Calu3 (cell line): ENCODE results near the gene GRAMD1B. TPM values are rescaled to one million over a fixed set of nuclear protein-coding genes. Genes with fewer than 3 reads are reported as not detected.

ENCODE experiments used
- BruUV-seq: library from RNA; stranded (reverse); fragments of 400-500 nt; replicated peaks from 2 replicates; lab custom pipeline; 2021; lab: Mats Ljungman, UMichigan
- CTCF ChIA-PET: fragments of 300-600 bp; sonication (Branson Sonifier 250); formaldehyde crosslinking; loops from one replicate; lab custom pipeline; 2022; ENCODE audit warnings: antibody characterized with exemption; lab: Charles Lee
- DNase-seq: peaks from one replicate; pipeline ENCODE4 v3.0.0; 2022
- H3K27ac Mint-ChIP-seq: one replicate; pipeline ENCODE4 v1.8.0; 2022; ENCODE audit warnings: mixed read lengths; ENCODE audit not compliant: unreplicated experiment
- H3K27me3 Mint-ChIP-seq: one replicate; pipeline ENCODE4 v1.8.0; 2022; ENCODE audit warnings: mixed read lengths; ENCODE audit not compliant: unreplicated experiment
- H3K36me3 Mint-ChIP-seq: one replicate; pipeline ENCODE4 v1.8.0; 2022; ENCODE audit warnings: mild to moderate bottlenecking, moderate library complexity, mixed read lengths; ENCODE audit not compliant: insufficient read depth, unreplicated experiment
- H3K4me1 Mint-ChIP-seq: one replicate; pipeline ENCODE4 v1.8.0; 2022; ENCODE audit warnings: mild to moderate bottlenecking, low read depth, mixed read lengths; ENCODE audit not compliant: unreplicated experiment
- H3K4me3 Mint-ChIP-seq: one replicate; pipeline ENCODE4 v1.8.0; 2022; ENCODE audit warnings: mild to moderate bottlenecking, low read depth, moderate library complexity, mixed read lengths; ENCODE audit not compliant: unreplicated experiment
- H3K9me3 Mint-ChIP-seq: one replicate; pipeline ENCODE4 v1.8.0; 2022; ENCODE audit warnings: low read depth, mixed read lengths; ENCODE audit not compliant: unreplicated experiment
- intact Hi-C: fragments of 100-400 bp; cut with micrococcal nuclease; formaldehyde crosslinking; loops from one replicate; pipeline ENCODE4 v1.10.0; 2022; ENCODE audit not compliant: unreplicated experiment
- total RNA-seq: library from RNA; stranded (reverse); gene quantifications from 2 replicates; pipeline ENCODE4 v1.2.3, GENCODE V29; 2022
- TF ChIP-seq, protein P1 (sequence below): fragments of 200-600 bp; IDR thresholded peaks from one replicate; pipeline ENCODE4 v1.8.0; 2022; ENCODE audit warnings: antibody characterized with exemption; ENCODE audit not compliant: unreplicated experiment

Gene GRAMD1B
- total RNA-seq, 1 experiment from 2014 or later: 5.9 TPM

DNA sequence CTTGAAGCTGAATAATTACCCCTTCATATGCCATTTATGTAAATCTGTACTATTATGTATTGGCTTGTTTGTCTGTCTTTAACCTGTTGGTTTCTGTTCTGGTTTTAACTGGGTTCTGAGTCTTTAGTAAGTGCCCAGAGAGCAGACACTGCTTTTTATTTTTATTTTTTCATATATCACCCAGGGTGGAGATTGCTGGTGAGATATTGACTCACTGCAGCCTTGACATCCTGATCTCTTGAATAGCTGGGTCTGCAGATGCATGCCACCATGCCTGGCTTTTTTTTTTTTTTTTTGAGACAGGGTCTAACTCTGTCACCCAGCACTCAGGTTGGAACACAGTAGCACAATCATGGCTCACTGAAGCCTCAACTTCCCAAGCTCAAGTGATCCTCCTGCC, 19.4 kb downstream of the GRAMD1B start:
- no TSS peak for BruUV-seq
- CTCF ChIA-PET: no interaction called here
- H3K9me3 Mint-ChIP-seq: no peaks in the 10 kb centered on the region
- H3K27ac Mint-ChIP-seq: no peak overlapping the region
- H3K27me3 Mint-ChIP-seq: peaks cover 49% of the 10 kb centered on the region
- H3K4me1 Mint-ChIP-seq: no peaks in the 10 kb centered on the region
- no peaks in the 10 kb centered on the region for H3K36me3 Mint-ChIP-seq
- H3K4me3 Mint-ChIP-seq: no peak overlapping the region
- TF ChIP-seq, protein P1, sequence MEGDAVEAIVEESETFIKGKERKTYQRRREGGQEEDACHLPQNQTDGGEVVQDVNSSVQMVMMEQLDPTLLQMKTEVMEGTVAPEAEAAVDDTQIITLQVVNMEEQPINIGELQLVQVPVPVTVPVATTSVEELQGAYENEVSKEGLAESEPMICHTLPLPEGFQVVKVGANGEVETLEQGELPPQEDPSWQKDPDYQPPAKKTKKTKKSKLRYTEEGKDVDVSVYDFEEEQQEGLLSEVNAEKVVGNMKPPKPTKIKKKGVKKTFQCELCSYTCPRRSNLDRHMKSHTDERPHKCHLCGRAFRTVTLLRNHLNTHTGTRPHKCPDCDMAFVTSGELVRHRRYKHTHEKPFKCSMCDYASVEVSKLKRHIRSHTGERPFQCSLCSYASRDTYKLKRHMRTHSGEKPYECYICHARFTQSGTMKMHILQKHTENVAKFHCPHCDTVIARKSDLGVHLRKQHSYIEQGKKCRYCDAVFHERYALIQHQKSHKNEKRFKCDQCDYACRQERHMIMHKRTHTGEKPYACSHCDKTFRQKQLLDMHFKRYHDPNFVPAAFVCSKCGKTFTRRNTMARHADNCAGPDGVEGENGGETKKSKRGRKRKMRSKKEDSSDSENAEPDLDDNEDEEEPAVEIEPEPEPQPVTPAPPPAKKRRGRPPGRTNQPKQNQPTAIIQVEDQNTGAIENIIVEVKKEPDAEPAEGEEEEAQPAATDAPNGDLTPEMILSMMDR: no peak
- intact Hi-C loops: no loop called here
- DNase-seq: no peak

DNA sequence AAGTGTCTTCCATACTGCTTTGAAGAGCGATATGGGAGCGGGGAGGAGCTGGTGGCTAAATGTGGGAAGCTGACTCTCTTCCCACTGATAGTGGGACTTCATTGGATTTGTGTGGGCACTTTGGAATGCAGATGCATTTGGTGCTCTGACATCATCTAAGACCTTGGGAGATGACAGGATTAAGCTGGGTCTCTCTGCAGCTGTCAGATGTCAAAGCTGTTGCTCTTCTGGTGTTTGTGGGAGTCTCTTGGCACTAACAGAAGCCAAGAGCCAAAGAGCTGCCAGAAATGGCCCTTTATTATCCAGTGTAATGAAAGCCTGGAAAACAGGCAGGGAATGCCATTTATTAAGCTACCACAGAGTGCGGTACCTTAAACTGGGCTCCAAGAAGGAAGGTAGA, 20.6 kb downstream of the GRAMD1B start:
- TF ChIP-seq, protein P1: no peak
- H3K9me3 Mint-ChIP-seq: no peaks in the 10 kb centered on the region
- no peak overlapping the region for H3K27ac Mint-ChIP-seq
- no peaks in the 10 kb centered on the region for H3K36me3 Mint-ChIP-seq
- H3K27me3 Mint-ChIP-seq: peaks cover 42% of the 10 kb centered on the region
- H3K4me3 Mint-ChIP-seq: no peak overlapping the region
- no peak for DNase-seq
- intact Hi-C loops: no loop called here
- BruUV-seq: no TSS peak
- no peaks in the 10 kb centered on the region for H3K4me1 Mint-ChIP-seq
- CTCF ChIA-PET: no interaction called here

DNA sequence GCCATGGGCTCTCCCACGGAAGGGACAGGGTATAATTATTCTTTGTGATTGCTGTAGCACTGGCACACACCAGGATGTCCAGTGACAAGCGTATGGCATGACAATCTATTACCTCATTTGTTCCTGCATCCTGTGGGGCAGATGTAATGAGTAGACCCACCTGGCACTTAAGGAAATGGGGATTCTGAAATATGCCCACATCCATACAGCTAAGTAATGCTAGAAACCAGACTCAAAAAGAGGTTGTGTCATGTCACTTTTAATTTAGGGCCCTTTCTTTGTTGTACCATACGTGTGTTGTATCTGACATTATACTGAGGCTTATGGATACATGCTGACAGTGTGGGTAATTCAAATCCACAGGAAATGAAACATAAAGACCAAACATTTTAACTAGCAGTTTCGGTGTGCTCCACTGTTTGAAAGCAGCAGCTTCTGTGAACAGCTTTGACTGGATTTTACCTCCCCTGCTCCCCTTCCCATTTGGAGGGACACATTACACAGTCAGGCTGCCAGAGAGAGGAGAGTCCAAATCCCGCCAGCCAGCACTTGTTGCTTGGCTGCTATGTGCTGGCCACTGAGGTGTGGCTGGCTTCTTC, 21.2 kb downstream of the GRAMD1B start:
- no peak overlapping the region for H3K27ac Mint-ChIP-seq
- H3K4me3 Mint-ChIP-seq: no peak overlapping the region
- BruUV-seq: no TSS peak
- no peaks in the 10 kb centered on the region for H3K36me3 Mint-ChIP-seq
- H3K27me3 Mint-ChIP-seq: peaks cover 42% of the 10 kb centered on the region
- H3K4me1 Mint-ChIP-seq: no peaks in the 10 kb centered on the region
- CTCF ChIA-PET: no interaction called here
- no peaks in the 10 kb centered on the region for H3K9me3 Mint-ChIP-seq
- intact Hi-C loops: no loop called here
- DNase-seq: no peak
- TF ChIP-seq, protein P1: no peak

DNA sequence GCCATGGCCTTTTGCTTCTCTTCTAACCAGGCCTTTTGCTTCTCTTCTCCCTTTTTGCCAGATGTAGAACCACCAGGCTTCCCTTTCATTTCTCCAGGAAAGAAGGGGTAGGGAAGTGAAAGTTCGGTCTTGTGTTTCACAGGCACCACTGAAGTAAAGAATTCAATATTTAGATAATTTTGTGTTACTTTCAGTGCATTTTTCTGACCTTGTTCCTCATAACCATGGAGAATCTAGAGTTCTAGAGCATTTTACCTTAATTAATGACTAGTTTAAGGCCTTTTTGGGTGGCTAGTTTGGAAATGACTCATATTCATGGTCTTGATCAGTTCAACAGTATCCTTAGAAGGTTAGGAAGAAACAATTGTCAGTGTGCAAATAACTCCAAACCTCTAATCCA, 22.7 kb downstream of the GRAMD1B start:
- Mint-ChIP-seq H3K27me3 (peaks cover 33% of the 10 kb centered on the region), H3K27ac (no peak overlapping the region), H3K4me1 (no peaks in the 10 kb centered on the region), H3K36me3 (no peaks in the 10 kb centered on the region), H3K4me3 (no peak overlapping the region), H3K9me3 (no peaks in the 10 kb centered on the region)
- TF ChIP-seq, protein P1: no peak
- CTCF ChIA-PET: interaction anchor here (0.6 kb wide), 1 partner anchor 9 kb away, joined by 3 read pairs; no protein-coding TSS in a partner anchor
- intact Hi-C loops: no loop called here
- DNase-seq: no peak
- BruUV-seq: no TSS peak
